ENCODE data around the gene HAUS1.
"Not testable (repeated sequence)": the region's sequence is repeated elsewhere in the genome, so short reads cannot be mapped to it uniquely, and the experiment has no call there.

DNA sequence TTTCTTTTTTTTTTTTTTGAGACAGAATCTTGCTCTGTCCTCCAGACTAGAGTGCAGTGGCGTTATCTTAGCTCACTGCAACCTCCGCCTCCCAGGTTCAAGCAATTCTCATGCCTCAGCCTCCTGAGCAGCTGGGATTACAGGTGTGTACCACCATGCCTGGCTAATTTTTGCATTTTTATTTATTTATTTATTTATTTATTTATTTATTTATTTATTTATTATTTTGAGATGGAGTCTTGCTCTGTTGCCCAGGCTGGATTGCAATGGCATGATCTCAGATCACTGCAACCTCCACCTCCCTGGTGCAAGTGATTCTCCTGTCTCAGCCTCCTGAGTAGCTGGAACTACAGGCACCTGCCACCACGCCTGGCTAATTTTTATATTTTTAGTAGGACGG is 22.4 kb downstream of the HAUS1 start:
- TF ChIP-seq, protein P1, sequence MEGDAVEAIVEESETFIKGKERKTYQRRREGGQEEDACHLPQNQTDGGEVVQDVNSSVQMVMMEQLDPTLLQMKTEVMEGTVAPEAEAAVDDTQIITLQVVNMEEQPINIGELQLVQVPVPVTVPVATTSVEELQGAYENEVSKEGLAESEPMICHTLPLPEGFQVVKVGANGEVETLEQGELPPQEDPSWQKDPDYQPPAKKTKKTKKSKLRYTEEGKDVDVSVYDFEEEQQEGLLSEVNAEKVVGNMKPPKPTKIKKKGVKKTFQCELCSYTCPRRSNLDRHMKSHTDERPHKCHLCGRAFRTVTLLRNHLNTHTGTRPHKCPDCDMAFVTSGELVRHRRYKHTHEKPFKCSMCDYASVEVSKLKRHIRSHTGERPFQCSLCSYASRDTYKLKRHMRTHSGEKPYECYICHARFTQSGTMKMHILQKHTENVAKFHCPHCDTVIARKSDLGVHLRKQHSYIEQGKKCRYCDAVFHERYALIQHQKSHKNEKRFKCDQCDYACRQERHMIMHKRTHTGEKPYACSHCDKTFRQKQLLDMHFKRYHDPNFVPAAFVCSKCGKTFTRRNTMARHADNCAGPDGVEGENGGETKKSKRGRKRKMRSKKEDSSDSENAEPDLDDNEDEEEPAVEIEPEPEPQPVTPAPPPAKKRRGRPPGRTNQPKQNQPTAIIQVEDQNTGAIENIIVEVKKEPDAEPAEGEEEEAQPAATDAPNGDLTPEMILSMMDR (IDR thresholded peaks at IDR 0.05): not testable (repeated sequence)
- TF ChIP-seq POLR2A (IDR thresholded peaks at IDR 0.05): not testable (repeated sequence)

Data from uterus (tissue), 2 donors.